Measurements from ENCODE around the gene THEM4. TPM values are rescaled to one million over a fixed set of nuclear protein-coding genes. Genes with fewer than 3 reads are reported as not detected.
A peak's percentile ranks its signal among the peaks of the same experiment; 100 is the strongest.
"Not testable (repeated sequence)": the region's sequence is repeated elsewhere in the genome, so short reads cannot be mapped to it uniquely, and the experiment has no call there.

Gene THEM4
- total and polyA plus RNA-seq, 2 experiments from 2014 or later: 20.2 to 24.8 TPM

GRCh38 chr1:151907363-151908139 is 1.8 kb downstream of the THEM4 start:
- H3K4me2 ChIP-seq: no peak overlapping the region
- H2AFZ ChIP-seq: no peak overlapping the region
- H3K36me3 ChIP-seq (replicated peaks; ENCODE audit: insufficient read depth, low read depth): no peaks in the 10 kb centered on the region
- no peaks in the 10 kb centered on the region for H3K9me3 ChIP-seq (ENCODE audit: low read depth)
- no peaks in the 10 kb centered on the region for H4K20me1 ChIP-seq (ENCODE audit: insufficient read depth, poor library complexity, severe bottlenecking)
- peaks cover 23% of the 10 kb centered on the region for H3K4me1 ChIP-seq (ENCODE audit: insufficient read depth)
- peaks cover 36% of the 10 kb centered on the region for H3K79me2 ChIP-seq
- no peak overlapping the region for H3K4me3 ChIP-seq
- 89% methylated on average over 9 of the region's 9 CpGs for WGBS (ENCODE audit: low lambda C conversion rate, missing lambda C conversion rate)
- no peak for DNase-seq (ENCODE audit: low spot score)
- no peaks in the 10 kb centered on the region for H3K9me2 ChIP-seq (replicated peaks; ENCODE audit: insufficient read depth)
- TF ChIP-seq CTCF (IDR thresholded peaks at IDR 0.05; ENCODE audit: poor library complexity) (no peak), EZH2 (IDR thresholded peaks at IDR 0.05; ENCODE audit: borderline replicate concordance) (no peak), EZH2phosphoT487 (IDR thresholded peaks at IDR 0.05; ENCODE audit: low read depth, severe bottlenecking, unreplicated experiment) (no peak)
- no peaks in the 10 kb centered on the region for H3K27me3 ChIP-seq
- H3K27ac ChIP-seq: no peak overlapping the region

- Histone ChIP-seq H3K79me2 (peaks cover 49% of the 10 kb centered on the region), H3K4me2 (peak overlapping the region; percentile 57), H3K27ac (peak overlapping the region; percentile 98), H3K4me1 (ENCODE audit: insufficient read depth) (peaks cover 23% of the 10 kb centered on the region)
- not testable (repeated sequence) for H2AFZ ChIP-seq; H3K36me3 ChIP-seq (replicated peaks; ENCODE audit: insufficient read depth, low read depth); H3K27me3 ChIP-seq; H3K9me2 ChIP-seq (replicated peaks; ENCODE audit: insufficient read depth); H4K20me1 ChIP-seq (ENCODE audit: insufficient read depth, poor library complexity, severe bottlenecking); DNase-seq (ENCODE audit: low spot score); H3K4me3 ChIP-seq; H3K9me3 ChIP-seq (ENCODE audit: low read depth)
- WGBS (ENCODE audit: low lambda C conversion rate, missing lambda C conversion rate): 97% methylated on average over 11 of the region's 14 CpGs
Measured at GRCh38 chr1:151906324-151906645, 3.0 kb downstream of the THEM4 start.

- H2AFZ ChIP-seq: peak overlapping the region; percentile 59
- peaks cover 23% of the 10 kb centered on the region for H3K4me1 ChIP-seq (ENCODE audit: insufficient read depth)
- H3K27ac ChIP-seq: peak overlapping the region; percentile 98
- H4K20me1 ChIP-seq (ENCODE audit: insufficient read depth, poor library complexity, severe bottlenecking); H3K27me3 ChIP-seq; H3K4me3 ChIP-seq; H3K9me2 ChIP-seq (replicated peaks; ENCODE audit: insufficient read depth); H3K36me3 ChIP-seq (replicated peaks; ENCODE audit: insufficient read depth, low read depth); H3K9me3 ChIP-seq (ENCODE audit: low read depth): not testable (repeated sequence)
- WGBS (ENCODE audit: low lambda C conversion rate, missing lambda C conversion rate): 53% methylated on average over 16 of the region's 22 CpGs
- peak overlapping the region; percentile 57 for H3K4me2 ChIP-seq
- peak; percentile 63 for DNase-seq (ENCODE audit: low spot score)
- peaks cover 55% of the 10 kb centered on the region for H3K79me2 ChIP-seq
Measured at GRCh38 chr1:151905443-151906323, 3.6 kb downstream of the THEM4 start.

GRCh38 chr1:151905070-151905442 is 4.3 kb downstream of the THEM4 start:
- H2AFZ ChIP-seq: peak overlapping the region; percentile 59
- DNase-seq (ENCODE audit: low spot score): peak; percentile 31
- WGBS (ENCODE audit: low lambda C conversion rate, missing lambda C conversion rate): 87% methylated on average over 2 of the region's 2 CpGs

More at GRCh38 chr1:151905070-151905442, 4.3 kb downstream of the THEM4 start:
- H3K4me1 ChIP-seq (ENCODE audit: insufficient read depth): peaks cover 23% of the 10 kb centered on the region
- no peaks in the 10 kb centered on the region for H3K27me3 ChIP-seq
- H3K9me2 ChIP-seq (replicated peaks; ENCODE audit: insufficient read depth): no peaks in the 10 kb centered on the region
- no peaks in the 10 kb centered on the region for H4K20me1 ChIP-seq (ENCODE audit: insufficient read depth, poor library complexity, severe bottlenecking)
- no peak overlapping the region for H3K4me3 ChIP-seq
- no peaks in the 10 kb centered on the region for H3K9me3 ChIP-seq (ENCODE audit: low read depth)
- no peak for TF ChIP-seq CTCF (IDR thresholded peaks at IDR 0.05; ENCODE audit: poor library complexity)
- no peak for TF ChIP-seq EZH2phosphoT487 (IDR thresholded peaks at IDR 0.05; ENCODE audit: low read depth, severe bottlenecking, unreplicated experiment)
- TF ChIP-seq EZH2 (IDR thresholded peaks at IDR 0.05; ENCODE audit: borderline replicate concordance): no peak
- H3K79me2 ChIP-seq: peaks cover 61% of the 10 kb centered on the region
- peak overlapping the region; percentile 57 for H3K4me2 ChIP-seq
- H3K36me3 ChIP-seq (replicated peaks; ENCODE audit: insufficient read depth, low read depth): no peaks in the 10 kb centered on the region
- H3K27ac ChIP-seq: peak overlapping the region; percentile 98

All from hepatocyte (in vitro differentiated cells).